ENCODE results near the gene GSE1. TPM values are rescaled to one million over a fixed set of nuclear protein-coding genes. Genes with fewer than 3 reads are reported as not detected.

GSE1 gene
- total RNA-seq, 2 experiments from 2014 or later = 18.4 to 19.8 TPM

DNA sequence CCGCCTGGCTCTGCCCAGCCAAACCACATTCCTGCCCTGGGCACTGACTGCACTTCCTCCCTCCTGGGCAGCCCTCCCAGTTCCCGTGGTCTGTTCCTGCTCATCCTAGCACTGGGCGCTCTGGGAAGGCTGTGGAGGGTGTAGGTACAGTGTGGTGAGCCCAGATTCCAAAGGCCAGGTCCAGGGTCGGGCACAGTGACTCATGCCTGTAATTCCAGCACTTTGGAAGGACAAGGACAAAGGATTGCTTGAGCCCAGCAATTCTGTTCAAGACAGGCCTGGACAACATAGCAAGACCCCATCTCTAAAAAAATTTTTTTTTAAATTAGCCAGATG, 107.1 kb downstream of the GSE1 start:
- Mint-ChIP-seq H3K36me3 (ENCODE audit: low read depth) (no peaks in the 10 kb centered on the region), H3K9me3 (no peaks in the 10 kb centered on the region), H3K4me1 (peaks cover 2% of the 10 kb centered on the region), H3K27me3 (peaks cover 7% of the 10 kb centered on the region), H3K27ac (no peak overlapping the region), H3K4me3 (no peak overlapping the region)
- CTCF ChIA-PET = interaction anchor here (0.7 to 5.6 kb wide), 4 partner anchors 18 to 587 kb away, joined by 3 to 34 read pairs (median 4); no protein-coding TSS in a partner anchor
- POLR2A ChIA-PET = interaction anchor here (1.1 kb wide), 1 partner anchor 8 kb away, joined by 3 read pairs; no protein-coding TSS in a partner anchor
- no peak for DNase-seq

DNA sequence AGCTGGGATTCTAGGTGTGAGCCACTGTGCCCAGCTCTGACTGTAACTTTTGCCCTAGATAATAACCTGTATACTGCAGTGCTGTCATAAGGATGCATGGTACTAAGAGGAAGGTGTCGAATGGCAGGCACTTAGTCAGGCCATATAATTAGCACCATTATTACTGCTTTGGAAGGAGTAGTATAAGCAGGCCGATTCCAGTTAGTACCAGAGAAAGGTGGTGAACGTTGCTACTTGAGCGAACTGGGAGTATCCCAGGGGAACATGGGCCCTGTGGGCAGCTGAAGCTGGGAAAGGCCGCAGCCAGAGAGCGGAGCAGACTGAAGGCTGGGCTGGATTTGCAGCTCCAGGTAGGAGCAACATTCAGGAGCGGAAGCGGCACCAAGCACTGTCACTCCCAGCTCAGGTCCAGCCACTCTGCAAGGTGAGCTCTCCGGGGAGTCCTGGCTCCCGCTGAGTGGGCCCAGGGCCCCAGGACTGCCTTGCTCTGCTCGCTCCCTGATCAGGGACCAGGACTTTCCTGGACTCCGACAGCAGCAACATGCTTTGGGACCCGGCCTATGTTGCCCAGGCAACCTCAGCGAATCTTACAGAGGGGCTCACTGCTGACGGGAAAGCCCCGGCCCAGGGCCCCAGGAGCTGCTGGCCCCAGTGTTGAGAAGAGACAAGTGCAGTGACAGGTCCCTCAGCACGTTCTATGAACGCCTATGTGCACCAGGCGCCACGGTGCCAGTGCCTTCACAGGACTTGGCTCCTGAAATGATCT, 109.2 kb downstream of the GSE1 start:
- H3K4me3 Mint-ChIP-seq = no peak overlapping the region
- POLR2A ChIA-PET = no interaction called here

DNA sequence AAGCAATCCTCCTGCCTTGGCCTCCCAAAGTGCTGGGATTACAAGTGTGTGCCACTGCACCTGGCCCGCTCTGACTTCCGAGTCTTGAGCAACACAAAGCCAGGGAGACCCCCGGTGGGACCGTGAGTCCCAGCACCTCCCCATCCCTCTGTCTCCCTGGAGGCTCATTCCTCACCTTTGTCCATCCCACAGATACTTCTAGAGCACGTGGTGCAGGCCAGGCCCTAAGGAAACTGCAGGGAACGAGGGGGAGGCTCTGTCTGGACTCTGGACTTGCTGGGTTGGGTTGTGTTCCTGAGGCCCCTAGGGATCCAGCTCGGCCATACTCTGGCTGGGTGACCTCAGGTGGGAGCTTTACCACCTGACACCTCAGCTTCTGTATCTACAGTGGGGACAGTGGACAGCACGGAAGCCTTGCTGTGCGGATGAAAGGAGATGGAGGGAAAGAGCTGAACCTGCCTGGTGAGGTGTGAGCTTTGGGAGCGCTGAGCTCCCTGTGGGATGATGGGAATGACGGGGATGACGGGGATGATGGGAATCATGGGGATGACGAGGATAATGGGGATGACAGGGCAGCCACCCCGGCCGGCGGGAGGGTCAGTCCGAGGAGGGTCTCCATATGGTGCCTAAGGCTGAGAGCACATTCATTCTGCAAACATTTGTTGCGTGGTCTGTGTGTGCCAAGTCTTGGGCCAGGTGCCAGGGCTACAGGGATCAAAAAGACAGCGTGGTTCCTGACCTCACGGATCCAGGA, 111.2 kb downstream of the GSE1 start:
- Mint-ChIP-seq H3K9me3 (no peaks in the 10 kb centered on the region), H3K4me1 (no peaks in the 10 kb centered on the region), H3K4me3 (no peak overlapping the region), H3K27ac (no peak overlapping the region), H3K36me3 (ENCODE audit: low read depth) (no peaks in the 10 kb centered on the region), H3K27me3 (no peaks in the 10 kb centered on the region)
- CTCF ChIA-PET = no interaction called here
- DNase-seq = no peak
- POLR2A ChIA-PET = no interaction called here

More for the DNA sequence above, 109.2 kb downstream of the GSE1 start:
- no peaks in the 10 kb centered on the region for H3K36me3 Mint-ChIP-seq (ENCODE audit: low read depth)
- DNase-seq = no peak
- CTCF ChIA-PET = interaction anchor here (0.5 to 1.5 kb wide), 4 partner anchors 34 to 1356 kb away, joined by 3 read pairs; no protein-coding TSS in a partner anchor
- H3K27ac Mint-ChIP-seq = no peak overlapping the region
- no peaks in the 10 kb centered on the region for H3K9me3 Mint-ChIP-seq
- H3K27me3 Mint-ChIP-seq = peaks cover 2% of the 10 kb centered on the region
- no peaks in the 10 kb centered on the region for H3K4me1 Mint-ChIP-seq

DNA sequence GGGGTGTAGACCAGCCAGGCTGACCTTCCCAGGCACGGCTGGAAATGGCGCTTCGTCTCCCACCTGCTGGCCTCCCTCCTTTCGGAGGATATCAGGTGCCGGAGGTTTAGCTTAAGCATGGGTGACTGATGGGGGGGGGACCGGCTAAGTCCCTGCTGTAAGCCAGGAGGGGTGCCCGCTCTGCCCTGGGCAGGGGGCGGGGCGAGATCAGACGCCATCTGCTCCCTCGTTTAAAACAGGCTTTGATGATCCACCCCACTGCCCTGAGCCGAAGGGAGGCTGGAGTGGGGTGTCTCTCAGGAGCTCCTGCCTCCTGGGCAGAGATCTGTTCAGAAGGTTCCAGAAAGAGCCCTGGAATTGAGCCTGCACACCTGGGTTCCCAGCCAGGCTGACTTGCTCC, 111.8 kb downstream of the GSE1 start:
- no peaks in the 10 kb centered on the region for H3K9me3 Mint-ChIP-seq
- no peak for DNase-seq
- CTCF ChIA-PET = no interaction called here
- no peak overlapping the region for H3K27ac Mint-ChIP-seq
- H3K36me3 Mint-ChIP-seq (ENCODE audit: low read depth) = no peaks in the 10 kb centered on the region
- H3K4me3 Mint-ChIP-seq = no peak overlapping the region
- POLR2A ChIA-PET = no interaction called here
- no peaks in the 10 kb centered on the region for H3K27me3 Mint-ChIP-seq
- no peaks in the 10 kb centered on the region for H3K4me1 Mint-ChIP-seq

Other genes starting within 250 kb of the GSE1 start
- gene GINS2, start 75.6 kb downstream of the GSE1 start, total RNA-seq = 10 to 100 TPM; 38.3 to 45.7 TPM
- under 1 TPM; 0.33 to 0.53 TPM for gene C16orf74, start 137.8 kb downstream of the GSE1 start, total RNA-seq
- gene EMC8, start 186.2 kb downstream of the GSE1 start, total RNA-seq = 10 to 100 TPM; 25.0 to 25.6 TPM
- gene COX4I1, start 186.4 kb downstream of the GSE1 start, total RNA-seq = 100 to 1,000 TPM; 450 to 456 TPM

Measured in activated CD4-positive, alpha-beta memory T cell treated with anti-CD3 and anti-CD28 coated beads, Interleukin-2, amount 10 ng/mL, durations not matched to agents 7 days and 5 days (primary cell).